ENCODE data around the gene TRIM15. TPM values are rescaled to one million over a fixed set of nuclear protein-coding genes. Genes with fewer than 3 reads are reported as not detected.

The TRIM15 gene
- total RNA-seq, 6 experiments from 2014 or later: 1.7 to 17.7 (median 5.7) TPM

- no peak for TF ChIP-seq POLR2A (IDR thresholded peaks at IDR 0.05)
- TF ChIP-seq, protein P1, sequence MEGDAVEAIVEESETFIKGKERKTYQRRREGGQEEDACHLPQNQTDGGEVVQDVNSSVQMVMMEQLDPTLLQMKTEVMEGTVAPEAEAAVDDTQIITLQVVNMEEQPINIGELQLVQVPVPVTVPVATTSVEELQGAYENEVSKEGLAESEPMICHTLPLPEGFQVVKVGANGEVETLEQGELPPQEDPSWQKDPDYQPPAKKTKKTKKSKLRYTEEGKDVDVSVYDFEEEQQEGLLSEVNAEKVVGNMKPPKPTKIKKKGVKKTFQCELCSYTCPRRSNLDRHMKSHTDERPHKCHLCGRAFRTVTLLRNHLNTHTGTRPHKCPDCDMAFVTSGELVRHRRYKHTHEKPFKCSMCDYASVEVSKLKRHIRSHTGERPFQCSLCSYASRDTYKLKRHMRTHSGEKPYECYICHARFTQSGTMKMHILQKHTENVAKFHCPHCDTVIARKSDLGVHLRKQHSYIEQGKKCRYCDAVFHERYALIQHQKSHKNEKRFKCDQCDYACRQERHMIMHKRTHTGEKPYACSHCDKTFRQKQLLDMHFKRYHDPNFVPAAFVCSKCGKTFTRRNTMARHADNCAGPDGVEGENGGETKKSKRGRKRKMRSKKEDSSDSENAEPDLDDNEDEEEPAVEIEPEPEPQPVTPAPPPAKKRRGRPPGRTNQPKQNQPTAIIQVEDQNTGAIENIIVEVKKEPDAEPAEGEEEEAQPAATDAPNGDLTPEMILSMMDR (IDR thresholded peaks at IDR 0.05): no peak
- Histone ChIP-seq H3K4me3 (no peak overlapping the region), H3K27ac (no peak overlapping the region), H3K4me1 (no peaks in the 10 kb centered on the region), H3K36me3 (peaks cover 0 to 64% (median 32%) of the 10 kb centered on the region in 4 donors), H3K9me3 (no peaks in the 10 kb centered on the region), H3K27me3 (no peaks in the 10 kb centered on the region)
- DNase-seq (no peak), ATAC-seq (no peak)
- WGBS (ENCODE audit: insufficient coverage, low coverage, low lambda C conversion rate, missing lambda C conversion rate): 94% methylated on average over 2 of the region's 5 CpGs
- intact Hi-C loops (cut with DNase I): no loop called here
These were observed 25.2 kb downstream of the TRIM15 start for GRCh38 chr6:30188541-30188940.

GRCh38 chr6:30192076-30192475, 28.7 kb downstream of the TRIM15 start:
- no CpG with 5 or more reads among the region's 7 CpGs for WGBS (ENCODE audit: insufficient coverage, low coverage, low lambda C conversion rate, missing lambda C conversion rate)
- Histone ChIP-seq H3K4me1 (no peaks in the 10 kb centered on the region), H3K4me3 (no peak overlapping the region), H3K27ac (no peak overlapping the region), H3K36me3 (peaks cover 0 to 73% (median 34%) of the 10 kb centered on the region in 4 donors), H3K9me3 (no peaks in the 10 kb centered on the region), H3K27me3 (no peaks in the 10 kb centered on the region)
- intact Hi-C loops (cut with DNase I): no loop called here
- TF ChIP-seq POLR2A (IDR thresholded peaks at IDR 0.05): no peak
- TF ChIP-seq, protein P1 (IDR thresholded peaks at IDR 0.05): no peak
- peak in 1 of 4 donors; percentile 18 for ATAC-seq
- DNase-seq: no peak

- H3K4me1 ChIP-seq: peaks cover 0 to 4% (median 1%) of the 10 kb centered on the region in 4 donors
- intact Hi-C loops (cut with DNase I): no loop called here
- WGBS (ENCODE audit: insufficient coverage, low coverage, low lambda C conversion rate, missing lambda C conversion rate): 94% methylated on average over 3 of the region's 8 CpGs
- no peak for TF ChIP-seq POLR2A (IDR thresholded peaks at IDR 0.05)
- TF ChIP-seq, protein P1 (IDR thresholded peaks at IDR 0.05): no peak
- peaks cover 0 to 75% (median 28%) of the 10 kb centered on the region in 4 donors for H3K36me3 ChIP-seq
- ATAC-seq (no peak), DNase-seq (no peak)
- H3K9me3 ChIP-seq: no peaks in the 10 kb centered on the region
- H3K4me3 ChIP-seq: no peak overlapping the region
- H3K27ac ChIP-seq: no peak overlapping the region
- H3K27me3 ChIP-seq: no peaks in the 10 kb centered on the region
These were observed 31.7 kb downstream of the TRIM15 start for GRCh38 chr6:30194797-30195690.

- Histone ChIP-seq H3K27ac (no peak overlapping the region), H3K27me3 (no peaks in the 10 kb centered on the region), H3K4me1 (peaks cover 0 to 12% (median 6%) of the 10 kb centered on the region in 4 donors), H3K4me3 (no peak overlapping the region), H3K36me3 (peaks cover 0 to 67% (median 26%) of the 10 kb centered on the region in 4 donors), H3K9me3 (no peaks in the 10 kb centered on the region)
- DNase-seq: no peak
- WGBS (ENCODE audit: insufficient coverage, low coverage, low lambda C conversion rate, missing lambda C conversion rate): no CpG with 5 or more reads among the region's 1 CpG
- intact Hi-C loops (cut with DNase I): no loop called here
- TF ChIP-seq, protein P1 (IDR thresholded peaks at IDR 0.05): no peak
- no peak for TF ChIP-seq POLR2A (IDR thresholded peaks at IDR 0.05)
- ATAC-seq: no peak
These were observed 32.6 kb downstream of the TRIM15 start for GRCh38 chr6:30195951-30196350.
